ENCODE measurements around the gene FGD4. TPM values are rescaled to one million over a fixed set of nuclear protein-coding genes. Genes with fewer than 3 reads are reported as not detected.
"Not testable (repeated sequence)": the region's sequence is repeated elsewhere in the genome, so short reads cannot be mapped to it uniquely, and the experiment has no call there.

Gene FGD4
- total RNA-seq, 1 donor from 2014 or later = 26.1 TPM

GRCh38 chr12:32515137-32515873, 115.9 kb downstream of the FGD4 start:
- DNase-seq (ENCODE audit: extremely low read depth, low read depth, low spot score) = no peak

- DNase-seq (ENCODE audit: extremely low read depth, low read depth, low spot score) = no peak
These were observed 116.9 kb downstream of the FGD4 start for GRCh38 chr12:32516230-32516629.

GRCh38 chr12:32517966-32518365, 118.6 kb downstream of the FGD4 start:
- no peak for DNase-seq (ENCODE audit: extremely low read depth, low read depth, low spot score)

GRCh38 chr12:32519047-32519446, 119.7 kb downstream of the FGD4 start:
- no peak for DNase-seq (ENCODE audit: extremely low read depth, low read depth, low spot score)

GRCh38 chr12:32522331-32523221, 123.2 kb downstream of the FGD4 start:
- no peak for DNase-seq (ENCODE audit: extremely low read depth, low read depth, low spot score)

- DNase-seq (ENCODE audit: extremely low read depth, low read depth, low spot score) = not testable (repeated sequence)
These were observed 126.4 kb downstream of the FGD4 start for GRCh38 chr12:32525802-32526201.

GRCh38 chr12:32526343-32526742, 127.0 kb downstream of the FGD4 start:
- DNase-seq (ENCODE audit: extremely low read depth, low read depth, low spot score) = not testable (repeated sequence)

- no peak for DNase-seq (ENCODE audit: extremely low read depth, low read depth, low spot score)
These were observed 133.1 kb downstream of the FGD4 start for GRCh38 chr12:32532422-32532821.

- no peak for DNase-seq (ENCODE audit: extremely low read depth, low read depth, low spot score)
These were observed 133.6 kb downstream of the FGD4 start for GRCh38 chr12:32532951-32533350.

GRCh38 chr12:32533506-32533905, 134.1 kb downstream of the FGD4 start:
- not testable (repeated sequence) for DNase-seq (ENCODE audit: extremely low read depth, low read depth, low spot score)

GRCh38 chr12:32533971-32534590, 134.7 kb downstream of the FGD4 start:
- DNase-seq (ENCODE audit: extremely low read depth, low read depth, low spot score) = no peak

- no peak for DNase-seq (ENCODE audit: extremely low read depth, low read depth, low spot score)
These were observed 135.3 kb downstream of the FGD4 start for GRCh38 chr12:32534698-32535097.

GRCh38 chr12:32535288-32535999, 136.1 kb downstream of the FGD4 start:
- no peak for DNase-seq (ENCODE audit: extremely low read depth, low read depth, low spot score)

- DNase-seq (ENCODE audit: extremely low read depth, low read depth, low spot score) = no peak
These were observed 136.6 kb downstream of the FGD4 start for GRCh38 chr12:32536000-32536345.

GRCh38 chr12:32541754-32542374, 142.5 kb downstream of the FGD4 start:
- no peak for DNase-seq (ENCODE audit: extremely low read depth, low read depth, low spot score)

GRCh38 chr12:32542428-32543229, 143.3 kb downstream of the FGD4 start:
- no peak for DNase-seq (ENCODE audit: extremely low read depth, low read depth, low spot score)

- no peak for DNase-seq (ENCODE audit: extremely low read depth, low read depth, low spot score)
These were observed 145.5 kb downstream of the FGD4 start for GRCh38 chr12:32544893-32545292.

- DNase-seq (ENCODE audit: extremely low read depth, low read depth, low spot score) = no peak
These were observed 146.1 kb downstream of the FGD4 start for GRCh38 chr12:32545413-32545980.

- no peak for DNase-seq (ENCODE audit: extremely low read depth, low read depth, low spot score)
These were observed 146.9 kb downstream of the FGD4 start for GRCh38 chr12:32546272-32546671.
